Umbilical cord (tissue), 2 donors: ENCODE results near the gene CYB561. TPM values are rescaled to one million over a fixed set of nuclear protein-coding genes. Genes with fewer than 3 reads are reported as not detected.

Experiments used
- DNase-seq: peaks from one replicate; pipeline ENCODE4 v3.0.0-alpha.2; 2015; ENCODE audit warnings: low spot score
- total RNA-seq: library from RNA; depleted of rRNA; stranded (reverse); fragments of >200 nt; gene quantifications from one replicate; pipeline ENCODE4 v1.2.3, GENCODE V29; 2014; ENCODE audit warnings: low replicate concordance; ENCODE audit not compliant: insufficient read depth

CYB561 gene
- total RNA-seq = 42.1 TPM

DNA sequence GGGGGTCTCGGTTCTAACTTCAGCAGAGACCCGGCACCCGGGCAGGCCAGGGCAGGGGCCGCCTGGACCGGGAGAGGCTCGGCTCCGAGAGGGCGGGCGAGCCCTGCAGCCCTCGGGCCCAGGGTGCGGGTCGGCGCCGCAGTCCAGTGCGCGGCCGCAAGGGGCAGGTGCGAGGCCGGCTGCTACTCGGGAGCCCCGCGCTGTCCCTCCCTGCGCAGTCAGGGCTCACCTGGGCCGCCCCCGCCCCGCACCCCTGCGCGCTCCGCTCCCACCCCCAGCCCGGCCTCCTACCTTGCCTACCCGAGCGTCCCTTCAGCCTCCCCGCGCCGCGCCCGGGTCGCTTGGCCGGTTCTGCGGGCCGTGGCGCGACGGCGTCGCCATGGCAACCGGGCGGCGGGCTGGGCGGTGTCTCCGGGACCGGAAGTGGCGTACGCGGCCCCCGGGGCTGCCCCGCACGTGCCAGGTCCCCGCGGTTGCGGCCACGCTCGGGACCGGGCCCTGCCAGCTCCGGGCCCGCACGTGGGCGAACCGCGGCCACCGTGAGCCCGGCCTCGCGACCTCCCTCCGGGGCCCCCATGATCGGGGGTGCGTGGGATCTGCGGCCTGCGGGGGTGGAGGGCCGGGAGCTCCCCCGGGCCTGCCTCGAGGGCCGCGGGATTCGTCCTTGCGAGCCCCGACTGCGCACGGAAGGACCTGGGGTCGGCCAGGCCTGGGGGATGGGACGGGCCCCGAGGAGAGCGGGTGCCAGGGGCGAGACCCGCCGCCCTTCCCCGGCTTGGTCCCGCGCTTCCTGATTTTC, at the start of gene CYB561:
Gene CYB561 (minus strand): TSS at position 353 of the 799 bp plus-strand sequence. CDS start 8,759 bp downstream, outside the sequence.
- DNase-seq = peak; percentile 57

GRCh38 chr17:63495491-63495890, 49.4 kb upstream of the CYB561 start:
- no peak for DNase-seq

GRCh38 chr17:63494300-63494928, 48.3 kb upstream of the CYB561 start:
- no peak for DNase-seq

DNA sequence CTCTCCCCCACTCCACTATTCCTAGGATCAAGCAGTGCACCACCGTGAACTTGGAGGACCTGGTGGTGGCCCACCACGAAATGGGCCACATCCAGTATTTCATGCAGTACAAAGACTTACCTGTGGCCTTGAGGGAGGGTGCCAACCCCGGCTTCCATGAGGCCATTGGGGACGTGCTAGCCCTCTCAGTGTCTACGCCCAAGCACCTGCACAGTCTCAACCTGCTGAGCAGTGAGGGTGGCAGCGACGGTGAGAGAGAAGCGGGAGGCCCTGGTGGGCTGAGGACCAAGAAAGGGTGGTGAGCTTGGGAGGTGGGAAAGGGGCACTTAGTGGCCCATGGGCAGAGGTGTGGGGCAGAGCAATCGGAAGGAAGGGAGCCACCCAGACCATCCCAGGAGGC, 47.3 kb upstream of the CYB561 start:
- DNase-seq = no peak

- no peak for DNase-seq
Measured at GRCh38 chr17:63492940-63493339, 46.8 kb upstream of the CYB561 start.

DNA sequence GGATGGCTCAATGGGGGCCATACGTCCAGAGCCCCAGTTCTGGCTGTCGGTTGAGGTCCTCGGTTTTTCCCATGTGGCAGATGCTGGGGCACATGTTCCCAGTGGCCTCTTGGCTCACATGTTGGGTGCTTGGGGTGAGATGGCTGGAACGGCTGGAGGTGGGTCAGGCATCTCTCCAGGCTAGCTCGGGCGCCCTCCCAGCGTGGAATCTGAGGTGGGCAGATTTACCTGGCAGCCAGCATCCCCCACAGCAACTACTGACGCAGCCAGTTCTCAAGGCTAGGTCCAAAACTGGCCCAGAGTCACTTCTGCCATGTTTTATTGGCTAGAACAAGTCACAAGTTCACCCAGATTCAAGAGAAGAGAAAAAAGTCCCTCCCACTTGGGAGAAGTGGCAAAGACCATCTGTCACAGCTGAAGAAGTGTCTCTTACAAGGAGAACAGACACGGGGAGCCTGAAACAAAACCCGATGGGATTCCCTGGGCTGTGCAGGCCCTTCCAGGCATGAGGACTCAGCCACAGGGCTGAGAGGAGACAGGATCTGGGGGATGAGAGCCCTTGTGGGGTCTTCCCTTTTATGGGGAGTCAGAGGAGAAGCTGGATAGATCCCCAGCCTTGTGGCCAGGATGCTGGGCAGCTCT, 46.0 kb upstream of the CYB561 start:
- no peak for DNase-seq

- no peak for DNase-seq
Measured at GRCh38 chr17:63491413-63491812, 45.3 kb upstream of the CYB561 start.

DNA sequence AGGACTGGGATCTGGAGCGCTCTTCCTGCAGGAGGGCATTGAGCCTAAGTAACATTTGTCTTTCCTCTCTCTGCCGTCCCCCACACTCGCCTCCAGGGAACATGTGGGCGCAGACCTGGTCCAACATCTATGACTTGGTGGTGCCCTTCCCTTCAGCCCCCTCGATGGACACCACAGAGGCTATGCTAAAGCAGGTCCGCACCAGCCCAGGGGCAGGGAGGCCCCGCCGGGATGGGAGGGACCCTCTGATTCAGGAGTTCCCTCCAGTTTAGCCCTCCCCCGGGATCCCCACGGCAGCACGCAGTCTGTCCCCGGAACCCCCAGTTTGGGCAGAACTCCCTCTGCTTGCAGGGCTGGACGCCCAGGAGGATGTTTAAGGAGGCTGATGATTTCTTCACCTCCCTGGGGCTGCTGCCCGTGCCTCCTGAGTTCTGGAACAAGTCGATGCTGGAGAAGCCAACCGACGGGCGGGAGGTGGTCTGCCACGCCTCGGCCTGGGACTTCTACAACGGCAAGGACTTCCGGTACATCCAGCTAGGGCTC, 44.8 kb upstream of the CYB561 start:
- DNase-seq = no peak

GRCh38 chr17:63490329-63490728, 44.2 kb upstream of the CYB561 start:
- DNase-seq = no peak

GRCh38 chr17:63489291-63489690, 43.2 kb upstream of the CYB561 start:
- no peak for DNase-seq

DNA sequence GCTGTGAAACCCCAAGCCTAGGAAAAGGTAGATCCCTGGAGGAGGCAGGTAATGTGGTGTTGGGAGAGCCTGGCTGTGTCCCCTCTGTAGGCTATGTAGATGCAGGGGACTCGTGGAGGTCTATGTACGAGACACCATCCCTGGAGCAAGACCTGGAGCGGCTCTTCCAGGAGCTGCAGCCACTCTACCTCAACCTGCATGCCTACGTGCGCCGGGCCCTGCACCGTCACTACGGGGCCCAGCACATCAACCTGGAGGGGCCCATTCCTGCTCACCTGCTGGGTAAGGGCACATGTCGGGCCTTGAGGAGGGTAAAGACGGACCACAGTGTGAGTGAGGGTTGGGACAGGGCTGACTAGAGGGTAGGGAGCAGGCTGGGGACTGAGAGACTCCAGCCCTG, 42.7 kb upstream of the CYB561 start:
- DNase-seq = no peak

GRCh38 chr17:63487014-63487339, 40.9 kb upstream of the CYB561 start:
- no peak for DNase-seq

GRCh38 chr17:63486317-63487013, 40.4 kb upstream of the CYB561 start:
- DNase-seq = no peak

- no peak for DNase-seq
Measured at GRCh38 chr17:63483655-63484575, 37.8 kb upstream of the CYB561 start.

GRCh38 chr17:63483038-63483437, 36.9 kb upstream of the CYB561 start:
- no peak for DNase-seq

- DNase-seq = no peak
Measured at GRCh38 chr17:63482509-63482908, 36.4 kb upstream of the CYB561 start.

DNA sequence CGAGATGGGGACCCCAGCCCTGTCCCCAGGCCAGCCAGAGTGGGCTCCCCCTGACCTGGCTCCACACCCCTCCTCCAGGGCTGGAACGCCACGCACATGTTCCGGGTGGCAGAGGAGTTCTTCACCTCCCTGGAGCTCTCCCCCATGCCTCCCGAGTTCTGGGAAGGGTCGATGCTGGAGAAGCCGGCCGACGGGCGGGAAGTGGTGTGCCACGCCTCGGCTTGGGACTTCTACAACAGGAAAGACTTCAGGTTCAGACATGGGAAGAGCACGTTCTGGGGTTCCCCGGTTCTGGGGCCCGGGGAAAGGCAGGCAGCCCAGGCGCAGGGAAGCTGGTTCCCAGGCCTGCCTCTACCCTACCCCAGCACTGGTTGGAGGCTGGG, 35.4 kb upstream of the CYB561 start:
- no peak for DNase-seq

GRCh38 chr17:63480826-63481487, 34.9 kb upstream of the CYB561 start:
- DNase-seq = no peak

GRCh38 chr17:63480192-63480784, 34.2 kb upstream of the CYB561 start:
- DNase-seq = no peak
